ENCODE data around the gene TP53RK. TPM values are rescaled to one million over a fixed set of nuclear protein-coding genes. Genes with fewer than 3 reads are reported as not detected.
A peak's percentile ranks its signal among the peaks of the same experiment; 100 is the strongest.

Gene TP53RK
- total and polyA plus RNA-seq, 2 of the 13 experiments (the other 11 are each of a cell fraction or from before 2014, with no cell fraction given) = 12.9 to 25.5 TPM

DNA sequence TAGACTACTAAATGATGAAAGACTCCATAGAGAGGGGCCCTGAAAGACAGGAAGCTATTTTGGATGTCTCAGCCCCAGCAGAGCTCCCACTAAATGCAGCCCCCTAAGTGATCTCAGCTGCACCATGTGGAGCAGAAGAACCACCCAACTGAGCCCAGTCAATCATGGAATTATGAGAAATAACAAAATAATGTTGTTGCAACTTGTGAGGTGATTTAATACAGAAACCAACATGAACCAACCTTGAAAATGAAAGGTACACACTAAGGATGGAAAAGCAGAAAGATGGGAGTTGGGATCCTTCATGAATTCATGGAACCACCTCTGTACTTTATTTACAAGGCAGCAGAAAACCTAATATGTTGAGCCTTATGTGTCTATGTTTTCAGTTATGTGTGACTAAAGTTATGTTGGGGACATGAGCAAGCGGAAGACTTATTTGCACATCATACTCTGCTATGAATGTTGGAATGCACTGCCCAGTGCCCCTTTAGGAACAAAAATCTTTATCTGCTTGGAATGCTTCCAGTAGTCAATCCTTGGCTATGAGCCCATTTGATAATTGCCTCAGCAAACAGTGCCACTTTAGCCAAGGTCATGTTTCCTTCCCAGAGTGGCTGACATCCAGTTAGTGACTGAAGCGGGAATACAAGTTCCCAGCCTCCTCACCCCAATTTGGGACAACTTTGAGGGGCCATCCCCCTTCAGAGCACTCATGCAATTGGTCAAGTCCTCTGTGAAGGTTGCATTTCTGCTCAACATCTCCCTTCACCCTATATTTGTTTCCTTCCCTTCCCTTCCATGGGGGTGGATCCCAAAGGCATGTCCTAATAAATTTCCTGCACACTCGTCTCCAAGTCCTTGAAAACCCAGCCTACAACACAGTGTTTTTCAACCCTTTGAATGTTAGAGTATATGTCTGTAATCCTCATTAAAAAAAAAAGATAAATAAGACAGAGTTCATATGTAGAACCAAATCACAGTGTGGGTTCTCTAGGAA lies 18.4 kb downstream of the TP53RK start (continued):
- TF ChIP-seq ZNF770 (CRISPR knock-in tag; IDR thresholded peaks at IDR 0.05) = peak; percentile 34; the same call in 1 of the 2 replicates
- TF ChIP-seq GZF1 (CRISPR knock-in tag; IDR thresholded peaks at IDR 0.05) = peak; percentile 18; the same call in 1 of the 2 replicates
- TF ChIP-seq ZNF574 (CRISPR knock-in tag; IDR thresholded peaks at IDR 0.05) = peak; percentile 73
- TF ChIP-seq, protein P1, sequence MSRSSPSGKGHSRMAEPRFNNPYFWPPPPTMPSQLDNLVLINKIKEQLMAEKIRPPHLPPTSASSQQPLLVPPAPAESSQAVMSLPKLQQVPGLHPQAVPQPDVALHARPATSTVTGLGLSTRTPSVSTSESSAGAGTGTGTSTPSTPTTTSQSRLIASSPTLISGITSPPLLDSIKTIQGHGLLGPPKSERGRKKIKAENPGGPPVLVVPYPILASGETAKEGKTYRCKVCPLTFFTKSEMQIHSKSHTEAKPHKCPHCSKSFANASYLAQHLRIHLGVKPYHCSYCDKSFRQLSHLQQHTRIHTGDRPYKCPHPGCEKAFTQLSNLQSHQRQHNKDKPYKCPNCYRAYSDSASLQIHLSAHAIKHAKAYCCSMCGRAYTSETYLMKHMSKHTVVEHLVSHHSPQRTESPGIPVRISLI (CRISPR knock-in tag; IDR thresholded peaks at IDR 0.05; ENCODE audit: borderline replicate concordance) = peak; percentile 72; the same call in 1 of the 2 replicates
- no peak; the same call in 1 of the 2 replicates for TF ChIP-seq ZFY (CRISPR knock-in tag; IDR thresholded peaks at IDR 0.05)
- TF ChIP-seq ELK4 (CRISPR knock-in tag; IDR thresholded peaks at IDR 0.05; ENCODE audit: borderline replicate concordance) = no peak
- TF ChIP-seq TBL1XR1 (IDR thresholded peaks at IDR 0.05; ENCODE audit: borderline replicate concordance, low read length, partially characterized antibody) = peak; percentile 72
- TF ChIP-seq ZNF552 (CRISPR knock-in tag; IDR thresholded peaks at IDR 0.05; ENCODE audit: borderline replicate concordance) = no peak
- TF ChIP-seq POGZ (CRISPR knock-in tag; IDR thresholded peaks at IDR 0.05) = peak; percentile 94
- peak in 1 of 2 experiments; percentile 46; a peak in 1 of 4 replicates for TF ChIP-seq POLR2A (IDR thresholded peaks at IDR 0.05; ENCODE audit: insufficient read depth in 1 of 2, low read depth in 2 of 2, low read length in 2 of 2)
- TF ChIP-seq, protein P2, sequence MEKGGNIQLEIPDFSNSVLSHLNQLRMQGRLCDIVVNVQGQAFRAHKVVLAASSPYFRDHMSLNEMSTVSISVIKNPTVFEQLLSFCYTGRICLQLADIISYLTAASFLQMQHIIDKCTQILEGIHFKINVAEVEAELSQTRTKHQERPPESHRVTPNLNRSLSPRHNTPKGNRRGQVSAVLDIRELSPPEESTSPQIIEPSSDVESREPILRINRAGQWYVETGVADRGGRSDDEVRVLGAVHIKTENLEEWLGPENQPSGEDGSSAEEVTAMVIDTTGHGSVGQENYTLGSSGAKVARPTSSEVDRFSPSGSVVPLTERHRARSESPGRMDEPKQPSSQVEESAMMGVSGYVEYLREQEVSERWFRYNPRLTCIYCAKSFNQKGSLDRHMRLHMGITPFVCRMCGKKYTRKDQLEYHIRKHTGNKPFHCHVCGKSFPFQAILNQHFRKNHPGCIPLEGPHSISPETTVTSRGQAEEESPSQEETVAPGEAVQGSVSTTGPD (CRISPR knock-in tag; IDR thresholded peaks at IDR 0.05) = no peak
- TF ChIP-seq, protein P3, sequence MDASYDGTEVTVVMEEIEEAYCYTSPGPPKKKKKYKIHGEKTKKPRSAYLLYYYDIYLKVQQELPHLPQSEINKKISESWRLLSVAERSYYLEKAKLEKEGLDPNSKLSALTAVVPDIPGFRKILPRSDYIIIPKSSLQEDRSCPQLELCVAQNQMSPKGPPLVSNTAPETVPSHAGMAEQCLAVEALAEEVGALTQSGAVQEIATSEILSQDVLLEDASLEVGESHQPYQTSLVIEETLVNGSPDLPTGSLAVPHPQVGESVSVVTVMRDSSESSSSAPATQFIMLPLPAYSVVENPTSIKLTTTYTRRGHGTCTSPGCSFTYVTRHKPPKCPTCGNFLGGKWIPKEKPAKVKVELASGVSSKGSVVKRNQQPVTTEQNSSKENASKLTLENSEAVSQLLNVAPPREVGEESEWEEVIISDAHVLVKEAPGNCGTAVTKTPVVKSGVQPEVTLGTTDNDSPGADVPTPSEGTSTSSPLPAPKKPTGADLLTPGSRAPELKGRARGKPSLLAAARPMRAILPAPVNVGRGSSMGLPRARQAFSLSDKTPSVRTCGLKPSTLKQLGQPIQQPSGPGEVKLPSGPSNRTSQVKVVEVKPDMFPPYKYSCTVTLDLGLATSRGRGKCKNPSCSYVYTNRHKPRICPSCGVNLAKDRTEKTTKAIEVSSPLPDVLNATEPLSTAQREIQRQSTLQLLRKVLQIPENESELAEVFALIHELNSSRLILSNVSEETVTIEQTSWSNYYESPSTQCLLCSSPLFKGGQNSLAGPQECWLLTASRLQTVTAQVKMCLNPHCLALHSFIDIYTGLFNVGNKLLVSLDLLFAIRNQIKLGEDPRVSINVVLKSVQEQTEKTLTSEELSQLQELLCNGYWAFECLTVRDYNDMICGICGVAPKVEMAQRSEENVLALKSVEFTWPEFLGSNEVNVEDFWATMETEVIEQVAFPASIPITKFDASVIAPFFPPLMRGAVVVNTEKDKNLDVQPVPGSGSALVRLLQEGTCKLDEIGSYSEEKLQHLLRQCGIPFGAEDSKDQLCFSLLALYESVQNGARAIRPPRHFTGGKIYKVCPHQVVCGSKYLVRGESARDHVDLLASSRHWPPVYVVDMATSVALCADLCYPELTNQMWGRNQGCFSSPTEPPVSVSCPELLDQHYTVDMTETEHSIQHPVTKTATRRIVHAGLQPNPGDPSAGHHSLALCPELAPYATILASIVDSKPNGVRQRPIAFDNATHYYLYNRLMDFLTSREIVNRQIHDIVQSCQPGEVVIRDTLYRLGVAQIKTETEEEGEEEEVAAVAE (CRISPR knock-in tag; IDR thresholded peaks at IDR 0.05; ENCODE audit: borderline replicate concordance) = peak; percentile 92

Data from HepG2 (cell line).